Skin of body (tissue), 2 donors: Measurements from ENCODE around the gene ELK3. TPM values are rescaled to one million over a fixed set of nuclear protein-coding genes. Genes with fewer than 3 reads are reported as not detected.
A peak's percentile ranks its signal among the peaks of the same experiment; 100 is the strongest.

Experiments used
- DNase-seq: peaks from one replicate; lab custom pipeline; 2025; lab: John Stamatoyannopoulos, UW
- total RNA-seq: library from RNA; depleted of rRNA; stranded (reverse); fragments of >200 nt; gene quantifications from one replicate; pipeline ENCODE4 v1.2.3, GENCODE V29; 2014

ELK3 gene
- total RNA-seq, result 15.1 TPM

- DNase-seq, result peak; percentile 75
Measured at GRCh38 chr12:96193725-96194575, at the start of gene ELK3. Gene ELK3, plus strand, starts transcription at chr12:96194375.

DNA sequence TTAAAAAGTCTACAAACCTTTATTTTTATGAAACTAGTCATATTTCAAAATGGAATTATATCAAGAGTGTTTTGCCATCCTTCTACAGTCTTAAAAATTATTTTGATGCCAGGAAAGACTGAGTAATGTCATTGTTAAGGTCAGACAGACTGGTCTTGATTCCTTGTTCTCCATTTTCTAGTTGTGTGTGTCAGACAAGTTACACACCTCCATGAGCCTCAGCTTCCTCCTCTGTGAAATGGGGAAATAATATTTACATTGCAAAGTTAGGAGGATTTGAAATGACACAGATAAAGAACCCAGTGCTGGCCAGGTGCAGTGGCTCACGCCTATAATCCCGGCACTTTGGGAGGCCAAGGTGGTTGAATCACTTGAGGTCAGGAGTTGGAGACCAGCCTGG lies 47.4 kb upstream of the ELK3 start:
- DNase-seq, result no peak

- DNase-seq, result no peak
Measured at GRCh38 chr12:96150442-96150841, 43.7 kb upstream of the ELK3 start.

DNA sequence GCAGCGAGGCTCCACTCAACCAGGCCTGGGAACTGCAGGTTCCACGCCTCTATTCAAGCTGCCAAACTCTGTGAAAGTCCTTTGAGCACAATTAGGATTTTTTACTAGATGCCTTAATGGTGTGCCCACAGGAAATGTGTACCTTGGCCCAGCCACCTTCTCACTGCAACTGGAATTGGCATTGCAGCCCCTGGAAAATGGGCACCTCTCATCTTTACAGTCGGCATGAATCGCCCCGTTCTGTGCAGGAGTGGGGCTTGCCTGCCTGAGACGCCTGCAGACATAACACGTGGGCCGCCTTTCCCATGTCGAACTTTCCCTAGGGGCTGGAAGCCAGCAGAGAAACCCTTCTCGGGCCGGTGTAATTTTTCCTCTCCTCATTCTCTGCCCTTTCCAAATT lies 42.0 kb upstream of the ELK3 start:
- no peak for DNase-seq

DNA sequence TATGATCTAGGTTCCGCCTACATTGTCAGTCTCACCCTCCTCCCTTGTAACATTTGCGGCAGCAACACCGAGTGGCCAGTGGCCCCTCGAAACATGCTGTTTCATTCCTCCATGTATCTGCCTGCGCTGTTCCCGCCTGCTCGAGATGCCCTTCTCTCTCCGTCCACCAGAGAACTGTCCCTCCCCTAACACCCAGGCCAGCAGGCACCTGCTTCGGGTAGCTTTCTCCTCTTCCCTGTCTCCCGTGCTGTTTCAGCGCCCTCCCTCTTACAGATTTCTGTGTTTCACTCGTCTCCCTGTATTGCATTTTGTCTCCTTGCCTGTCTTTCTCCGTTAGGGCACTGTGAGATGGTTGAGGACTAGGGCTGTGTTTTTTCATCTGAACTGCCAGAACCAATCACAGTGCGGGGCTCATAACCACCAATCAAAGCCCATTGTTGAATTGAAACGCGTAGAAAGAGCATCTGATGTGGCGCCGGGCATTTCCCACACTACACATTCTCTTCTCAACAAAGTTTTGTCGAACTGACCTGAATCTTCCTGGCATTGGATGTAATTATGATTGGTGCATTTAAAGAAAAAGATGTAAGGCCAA lies 40.9 kb upstream of the ELK3 start:
- no peak for DNase-seq

DNA sequence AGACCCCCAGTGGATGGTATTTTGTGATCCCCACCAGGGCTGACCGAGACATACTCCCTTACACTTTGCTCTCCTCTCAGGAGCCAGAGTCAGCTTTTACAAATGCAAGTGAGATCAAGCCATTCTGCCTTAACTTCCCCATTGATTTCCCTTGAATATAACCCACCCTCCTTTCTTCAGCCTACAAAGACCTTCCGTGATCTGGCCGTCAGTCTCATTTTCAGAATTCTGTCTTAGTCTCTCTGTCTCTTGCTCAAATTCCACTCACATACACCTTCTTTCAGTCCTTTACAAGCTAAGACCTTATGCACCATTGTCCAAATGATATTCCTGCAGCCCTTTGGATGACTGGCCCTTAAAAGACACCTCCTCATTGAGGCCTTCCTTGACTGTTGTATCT lies 39.0 kb upstream of the ELK3 start:
- DNase-seq, result no peak

GRCh38 chr12:96155781-96156180 lies 38.4 kb upstream of the ELK3 start:
- no peak for DNase-seq

- DNase-seq, result no peak
Measured at GRCh38 chr12:96156211-96156610, 38.0 kb upstream of the ELK3 start.

GRCh38 chr12:96157427-96157826 lies 36.7 kb upstream of the ELK3 start:
- DNase-seq, result no peak

- DNase-seq, result peak; percentile 52
Measured at GRCh38 chr12:96164951-96165811, 29.0 kb upstream of the ELK3 start.

- DNase-seq, result no peak
Measured at GRCh38 chr12:96166765-96167164, 27.4 kb upstream of the ELK3 start.

- DNase-seq, result no peak
Measured at GRCh38 chr12:96167492-96167891, 26.7 kb upstream of the ELK3 start.

DNA sequence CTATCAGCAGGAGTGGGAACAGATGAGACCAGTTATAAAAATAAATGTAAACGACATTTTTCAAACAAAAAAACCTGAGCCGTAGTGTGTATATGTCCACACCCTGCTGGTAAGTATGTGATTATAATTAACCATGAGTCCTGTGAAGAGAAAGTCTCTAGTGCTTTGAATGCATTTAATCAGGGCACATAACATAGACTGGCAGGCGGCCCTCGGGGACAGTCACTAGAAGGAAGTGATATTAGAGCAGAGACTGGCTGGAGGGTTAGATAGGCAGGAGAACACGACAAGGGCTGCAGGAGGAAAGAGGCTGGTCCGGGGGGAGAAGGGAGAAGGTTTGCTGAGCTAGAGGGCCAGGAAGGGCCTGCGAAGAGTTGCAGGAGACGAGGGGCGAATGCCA lies 23.8 kb upstream of the ELK3 start:
- no peak for DNase-seq

GRCh38 chr12:96170762-96171161 lies 23.4 kb upstream of the ELK3 start:
- no peak for DNase-seq

GRCh38 chr12:96171905-96172304 lies 22.3 kb upstream of the ELK3 start:
- DNase-seq, result no peak

- DNase-seq, result no peak
Measured at GRCh38 chr12:96172981-96173380, 21.2 kb upstream of the ELK3 start.

DNA sequence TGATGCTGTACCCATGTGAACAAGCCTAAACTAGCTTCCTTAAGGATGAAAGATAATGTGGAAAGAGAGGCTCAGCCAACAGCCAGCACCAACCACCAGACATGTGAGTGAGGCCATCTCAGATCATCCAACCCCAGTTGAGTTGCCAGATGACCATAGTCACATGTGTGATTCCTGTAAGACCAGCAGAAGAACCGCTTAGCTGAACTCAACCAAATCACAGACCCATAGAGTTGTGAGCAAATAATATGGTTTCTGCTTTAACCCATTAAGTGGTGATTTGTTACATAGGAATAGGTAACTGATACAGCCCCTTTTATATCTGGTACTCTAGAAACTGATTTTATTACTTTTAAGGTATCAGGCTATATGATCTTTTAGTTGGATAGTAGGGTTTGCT lies 17.6 kb upstream of the ELK3 start:
- no peak for DNase-seq

- no peak for DNase-seq
Measured at GRCh38 chr12:96177013-96177412, 17.2 kb upstream of the ELK3 start.

GRCh38 chr12:96183734-96184370 lies 10.3 kb upstream of the ELK3 start:
- no peak for DNase-seq

- DNase-seq, result no peak
Measured at GRCh38 chr12:96185914-96186313, 8.3 kb upstream of the ELK3 start.

- DNase-seq, result no peak
Measured at GRCh38 chr12:96186607-96187301, 7.4 kb upstream of the ELK3 start.
